ENCODE data around the gene GPRC5C.
"Not testable (repeated sequence)": the region's sequence is repeated elsewhere in the genome, so short reads cannot be mapped to it uniquely, and the experiment has no call there.

Gene GPRC5C

GRCh38 chr17:74485022-74485743 lies 53.3 kb downstream of the GPRC5C start:
- H3K79me2 ChIP-seq (ENCODE audit: insufficient read depth, low read depth), result no peaks in the 10 kb centered on the region
- no peak for TF ChIP-seq CTCF (conservative IDR thresholded peaks at IDR 0.05; ENCODE audit: low read depth, low read length)
- H3K4me1 ChIP-seq (ENCODE audit: low read depth, poor library complexity, severe bottlenecking), result no peaks in the 10 kb centered on the region
- no peak overlapping the region for H3K4me3 ChIP-seq (IDR thresholded peaks at IDR 0.05; ENCODE audit: insufficient read depth, low read depth, low read length)
- H3K4me2 ChIP-seq, result no peak overlapping the region
- no peaks in the 10 kb centered on the region for H3K36me3 ChIP-seq (ENCODE audit: insufficient read depth)
- H4K20me1 ChIP-seq (ENCODE audit: insufficient read depth), result no peaks in the 10 kb centered on the region
- peaks cover 41% of the 10 kb centered on the region; the same call in 1 of the 2 replicates for H3K27me3 ChIP-seq (ENCODE audit: insufficient read depth, low read depth)
- no peak overlapping the region for H2AFZ ChIP-seq (ENCODE audit: low read depth)
- H3K9ac ChIP-seq, result no peak overlapping the region
- H3K27ac ChIP-seq, result no peak overlapping the region

- Histone ChIP-seq H2AFZ (ENCODE audit: low read depth) (no peak overlapping the region), H3K79me2 (ENCODE audit: insufficient read depth, low read depth) (no peaks in the 10 kb centered on the region), H3K4me2 (no peak overlapping the region), H3K9ac (no peak overlapping the region), H3K27ac (no peak overlapping the region), H3K27me3 (ENCODE audit: insufficient read depth, low read depth) (peaks cover 41% of the 10 kb centered on the region; the same call in 1 of the 2 replicates), H3K4me3 (IDR thresholded peaks at IDR 0.05; ENCODE audit: insufficient read depth, low read depth, low read length) (no peak overlapping the region), H3K36me3 (ENCODE audit: insufficient read depth) (no peaks in the 10 kb centered on the region), H4K20me1 (ENCODE audit: insufficient read depth) (no peaks in the 10 kb centered on the region), H3K4me1 (ENCODE audit: low read depth, poor library complexity, severe bottlenecking) (no peaks in the 10 kb centered on the region)
- TF ChIP-seq CTCF (conservative IDR thresholded peaks at IDR 0.05; ENCODE audit: low read depth, low read length), result no peak
Observed at GRCh38 chr17:74485841-74486240, 54.0 kb downstream of the GPRC5C start.

GRCh38 chr17:74488276-74488675 lies 56.4 kb downstream of the GPRC5C start:
- H3K4me3 ChIP-seq (IDR thresholded peaks at IDR 0.05; ENCODE audit: insufficient read depth, low read depth, low read length); H2AFZ ChIP-seq (ENCODE audit: low read depth): not testable (repeated sequence)

GRCh38 chr17:74490716-74491115 lies 58.8 kb downstream of the GPRC5C start:
- no peaks in the 10 kb centered on the region for H3K79me2 ChIP-seq (ENCODE audit: insufficient read depth, low read depth)
- H3K36me3 ChIP-seq (ENCODE audit: insufficient read depth), result no peaks in the 10 kb centered on the region
- H3K4me3 ChIP-seq (IDR thresholded peaks at IDR 0.05; ENCODE audit: insufficient read depth, low read depth, low read length), result no peak overlapping the region
- H3K9ac ChIP-seq, result no peak overlapping the region
- H3K27me3 ChIP-seq (ENCODE audit: insufficient read depth, low read depth), result peaks cover 28% of the 10 kb centered on the region; the same call in 1 of the 2 replicates
- no peaks in the 10 kb centered on the region for H3K4me1 ChIP-seq (ENCODE audit: low read depth, poor library complexity, severe bottlenecking)
- H4K20me1 ChIP-seq (ENCODE audit: insufficient read depth), result no peaks in the 10 kb centered on the region
- TF ChIP-seq CTCF (conservative IDR thresholded peaks at IDR 0.05; ENCODE audit: low read depth, low read length), result no peak
- H2AFZ ChIP-seq (ENCODE audit: low read depth), result no peak overlapping the region
- no peak overlapping the region for H3K27ac ChIP-seq
- no peak overlapping the region for H3K4me2 ChIP-seq

More at GRCh38 chr17:74488276-74488675, 56.4 kb downstream of the GPRC5C start:
- H3K4me2 ChIP-seq; H3K4me1 ChIP-seq (ENCODE audit: low read depth, poor library complexity, severe bottlenecking); H3K36me3 ChIP-seq (ENCODE audit: insufficient read depth); H3K79me2 ChIP-seq (ENCODE audit: insufficient read depth, low read depth); H4K20me1 ChIP-seq (ENCODE audit: insufficient read depth); H3K27ac ChIP-seq; H3K9ac ChIP-seq: not testable (repeated sequence)
- peaks cover 38% of the 10 kb centered on the region; the same call in 1 of the 2 replicates for H3K27me3 ChIP-seq (ENCODE audit: insufficient read depth, low read depth)

GRCh38 chr17:74491626-74492025 lies 59.7 kb downstream of the GPRC5C start:
- no peak for TF ChIP-seq CTCF (conservative IDR thresholded peaks at IDR 0.05; ENCODE audit: low read depth, low read length)
- Histone ChIP-seq H3K9ac (no peak overlapping the region), H3K4me3 (IDR thresholded peaks at IDR 0.05; ENCODE audit: insufficient read depth, low read depth, low read length) (no peak overlapping the region), H3K79me2 (ENCODE audit: insufficient read depth, low read depth) (no peaks in the 10 kb centered on the region), H3K4me2 (no peak overlapping the region), H3K27me3 (ENCODE audit: insufficient read depth, low read depth) (peaks cover 23% of the 10 kb centered on the region; the same call in 1 of the 2 replicates), H4K20me1 (ENCODE audit: insufficient read depth) (no peaks in the 10 kb centered on the region), H3K36me3 (ENCODE audit: insufficient read depth) (no peaks in the 10 kb centered on the region), H3K4me1 (ENCODE audit: low read depth, poor library complexity, severe bottlenecking) (no peaks in the 10 kb centered on the region), H2AFZ (ENCODE audit: low read depth) (no peak overlapping the region), H3K27ac (no peak overlapping the region)

Measured in KMS-11 (cell line).